HG03565 (cell line): Measurements from ENCODE around the gene WFDC5.

Source experiments
- ATAC-seq: cut with Tn5 transposase; IDR thresholded peaks from one replicate; pipeline ENCODE4 v1.9.1; 2021; ENCODE audit warnings: mild to moderate bottlenecking, moderate library complexity; ENCODE audit not compliant: unreplicated experiment

Gene WFDC5

GRCh38 chr20:45115829-45116228, 855 bp upstream of the WFDC5 start:
- ATAC-seq, result no peak

DNA sequence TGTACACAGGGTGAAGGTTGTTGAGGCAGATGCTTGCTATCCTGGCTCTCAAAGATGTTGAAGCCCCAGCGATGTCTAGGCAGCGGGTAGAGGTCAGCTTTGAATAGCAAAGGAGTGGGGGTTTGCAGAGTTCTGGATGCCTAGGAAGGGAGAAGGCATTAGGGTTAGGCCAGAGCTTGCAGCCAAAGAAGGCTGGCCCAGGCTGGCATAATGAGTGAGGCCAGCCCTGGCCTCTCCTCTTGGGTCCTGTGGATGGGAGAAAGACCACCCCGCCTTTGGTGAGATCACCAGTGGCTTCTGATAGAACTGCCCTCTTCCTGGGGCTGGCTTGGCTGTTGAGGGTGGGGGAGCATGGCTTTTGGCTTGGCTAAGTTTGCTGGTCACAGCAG, 406 bp upstream of the WFDC5 start:
- ATAC-seq, result no peak

- ATAC-seq, result no peak
These were observed 1.1 kb downstream of the WFDC5 start for GRCh38 chr20:45113865-45114264.

DNA sequence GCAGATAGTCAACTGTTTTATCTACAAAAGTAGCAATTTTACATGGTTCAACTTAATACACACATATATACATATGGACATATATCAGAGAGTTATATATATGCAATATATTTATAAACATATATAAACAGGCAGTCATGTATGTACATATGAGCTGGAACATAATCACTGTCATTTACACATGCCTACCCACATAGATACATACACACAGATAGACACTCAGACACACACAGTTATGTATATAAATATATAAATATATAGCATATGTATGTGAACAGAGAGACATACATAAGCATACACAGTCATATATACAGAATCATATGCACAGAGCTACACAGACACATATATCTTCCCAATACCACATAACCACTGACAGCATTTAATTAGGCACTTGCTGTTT, 2.2 kb downstream of the WFDC5 start:
- no peak for ATAC-seq

GRCh38 chr20:45111799-45112471, 3.0 kb downstream of the WFDC5 start:
- no peak for ATAC-seq

DNA sequence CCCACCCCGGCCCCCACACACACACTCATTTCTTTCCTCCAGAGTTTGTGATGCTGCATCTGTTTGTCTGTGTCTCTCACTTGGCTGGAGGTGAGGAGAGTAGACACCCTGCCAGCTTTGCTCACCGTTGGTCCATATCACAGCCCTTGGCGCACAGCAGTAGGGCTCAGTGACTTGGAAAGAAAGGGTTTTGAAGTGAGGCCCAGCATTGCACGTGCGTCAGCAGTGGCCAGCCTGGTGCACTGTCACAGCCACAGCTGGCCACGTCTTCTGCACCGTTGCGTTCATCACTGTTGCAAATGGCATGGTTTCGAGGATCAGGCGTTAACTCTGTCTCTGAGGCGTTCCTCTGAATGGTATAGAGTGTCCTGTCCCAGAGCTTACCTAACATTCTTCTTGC, 3.7 kb downstream of the WFDC5 start:
- ATAC-seq, result no peak

- ATAC-seq, result no peak
These were observed 4.7 kb downstream of the WFDC5 start for GRCh38 chr20:45110301-45110700.

DNA sequence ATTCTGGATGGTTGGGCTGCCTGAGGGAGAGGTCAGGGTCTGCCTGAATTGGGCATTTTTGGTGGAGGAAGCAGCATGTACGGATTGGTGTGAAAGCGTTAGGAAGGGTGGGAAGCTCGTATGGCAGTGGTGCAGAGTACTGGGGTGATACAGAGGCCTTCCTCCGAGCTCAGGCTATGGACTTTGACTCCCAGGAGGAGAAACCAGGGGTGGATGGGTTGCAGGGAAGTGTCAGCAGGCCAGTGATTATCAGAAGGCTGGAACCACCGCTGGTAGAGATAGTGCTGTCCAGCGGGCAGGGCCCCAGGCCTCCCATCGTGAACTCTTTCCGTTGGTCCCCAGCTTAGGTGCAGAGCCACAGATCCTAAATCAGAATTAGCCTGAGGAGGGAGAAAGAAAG, 5.3 kb downstream of the WFDC5 start:
- no peak for ATAC-seq

- ATAC-seq, result no peak
These were observed 9.7 kb downstream of the WFDC5 start for GRCh38 chr20:45105317-45105716.

DNA sequence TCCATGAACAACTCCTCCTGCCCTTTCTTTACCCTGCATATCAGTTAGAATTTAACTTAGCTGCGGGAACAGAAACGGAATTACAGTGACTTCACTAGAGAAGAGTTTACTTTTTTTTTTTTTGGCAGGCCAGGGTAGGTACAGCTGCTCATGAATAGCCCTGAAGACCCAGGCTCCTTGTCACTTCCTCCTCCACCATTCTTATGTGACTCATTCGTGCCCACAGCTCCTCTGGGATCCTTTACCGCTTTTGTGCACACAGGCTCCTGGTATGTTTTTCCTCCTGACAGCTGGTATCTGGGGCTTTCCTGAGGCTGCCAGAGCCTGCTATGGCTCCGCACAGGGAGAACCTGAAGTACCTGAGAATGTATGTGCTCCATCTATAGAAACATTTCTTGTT, 10.2 kb downstream of the WFDC5 start:
- no peak for ATAC-seq

GRCh38 chr20:45103072-45103471, 11.9 kb downstream of the WFDC5 start:
- no peak for ATAC-seq

DNA sequence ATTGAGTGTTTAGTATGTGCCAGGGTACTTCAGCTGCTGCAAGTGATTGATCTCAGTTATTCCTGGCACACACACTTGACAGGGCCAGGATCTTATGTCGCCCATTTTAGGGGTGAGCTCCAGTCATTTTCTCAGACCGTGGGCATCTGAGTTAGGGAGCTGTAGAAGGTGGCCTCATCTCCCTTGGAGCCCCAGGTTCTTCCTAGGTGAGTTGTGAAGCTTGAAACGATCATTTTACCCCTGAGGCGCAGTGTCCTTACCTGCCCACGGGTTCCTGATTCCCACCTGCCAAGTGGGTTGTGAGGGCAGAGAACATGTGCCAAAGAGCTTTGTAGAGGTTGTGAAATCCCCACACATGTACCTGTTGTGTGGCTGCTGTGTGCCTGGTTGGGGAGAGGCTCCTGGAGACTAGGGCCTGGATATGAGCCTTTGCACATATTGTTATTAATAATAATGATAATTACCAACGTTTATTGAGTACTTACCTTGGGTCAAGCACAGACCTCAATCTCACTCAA, 13.6 kb downstream of the WFDC5 start:
- no peak for ATAC-seq

DNA sequence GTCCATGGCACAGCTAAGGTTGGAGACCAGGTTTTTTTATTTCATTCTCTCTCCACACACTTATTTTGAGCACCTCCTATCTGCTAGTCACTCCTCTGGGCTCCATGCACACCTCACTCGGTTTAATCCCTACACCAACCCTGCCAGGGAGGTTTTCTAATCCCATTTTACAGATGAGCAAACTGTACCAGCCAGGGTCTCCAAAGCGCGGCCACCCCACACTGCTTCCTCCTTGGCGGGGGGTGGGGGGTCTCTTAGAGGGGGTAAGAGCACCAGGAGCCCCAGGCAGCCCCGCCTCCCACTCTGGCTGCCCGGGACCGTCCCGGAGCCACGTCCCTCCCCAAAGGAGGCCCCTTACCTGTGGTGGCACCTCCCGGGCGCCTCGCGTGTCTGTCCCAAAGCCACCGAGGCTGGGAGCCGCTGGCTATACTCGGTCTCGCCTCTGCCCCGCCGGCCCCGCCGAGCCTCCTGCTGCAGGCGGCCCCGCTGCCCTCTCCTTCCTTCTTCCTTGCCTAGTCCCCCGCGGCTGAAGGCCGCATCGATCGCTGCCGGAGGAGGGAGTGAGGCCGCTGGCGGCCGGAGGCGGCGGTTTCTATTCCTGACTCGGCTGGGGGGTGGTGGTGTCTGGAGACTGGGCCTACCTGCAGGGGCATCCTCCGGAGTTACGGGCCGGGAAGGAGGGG, 14.3 kb downstream of the WFDC5 start, which contains the start of gene KCNS1:
Gene KCNS1 (minus strand): TSS at position 565 of the 683 bp plus-strand sequence. CDS start 1,891 bp downstream, outside the sequence.
- ATAC-seq, result no peak

GRCh38 chr20:45098103-45098773, 16.7 kb downstream of the WFDC5 start:
- ATAC-seq, result no peak

DNA sequence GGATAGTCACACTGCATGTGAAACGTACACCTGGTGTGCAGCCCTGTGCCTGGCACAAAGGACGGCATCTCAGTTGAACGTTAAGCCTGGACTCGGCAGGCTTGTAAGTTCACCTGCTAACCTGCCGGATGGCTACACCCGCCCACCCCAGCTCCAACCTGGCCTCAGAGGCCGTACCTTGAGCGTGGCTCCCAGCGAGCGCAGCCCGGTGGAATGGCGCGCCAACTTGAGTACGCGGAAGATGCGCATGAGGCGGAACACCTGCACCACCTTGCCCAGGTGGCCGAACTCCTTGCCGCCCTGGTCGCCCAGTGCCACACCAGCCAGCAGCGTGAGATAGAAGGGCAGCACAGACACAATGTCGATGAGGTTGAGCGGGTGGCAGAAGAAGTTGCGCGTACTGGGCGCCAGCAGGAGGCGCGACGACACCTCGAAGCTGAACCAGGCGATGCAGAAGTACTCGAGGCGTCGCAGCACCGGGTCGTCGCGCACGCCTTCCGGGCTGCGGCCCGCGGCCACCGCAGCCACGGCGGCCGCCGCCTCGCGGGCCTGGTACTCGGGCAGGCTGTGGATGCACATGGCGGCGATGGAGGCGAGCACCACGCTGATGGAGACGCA, 17.4 kb downstream of the WFDC5 start:
- no peak for ATAC-seq

GRCh38 chr20:45096781-45097180, 18.2 kb downstream of the WFDC5 start:
- no peak for ATAC-seq

DNA sequence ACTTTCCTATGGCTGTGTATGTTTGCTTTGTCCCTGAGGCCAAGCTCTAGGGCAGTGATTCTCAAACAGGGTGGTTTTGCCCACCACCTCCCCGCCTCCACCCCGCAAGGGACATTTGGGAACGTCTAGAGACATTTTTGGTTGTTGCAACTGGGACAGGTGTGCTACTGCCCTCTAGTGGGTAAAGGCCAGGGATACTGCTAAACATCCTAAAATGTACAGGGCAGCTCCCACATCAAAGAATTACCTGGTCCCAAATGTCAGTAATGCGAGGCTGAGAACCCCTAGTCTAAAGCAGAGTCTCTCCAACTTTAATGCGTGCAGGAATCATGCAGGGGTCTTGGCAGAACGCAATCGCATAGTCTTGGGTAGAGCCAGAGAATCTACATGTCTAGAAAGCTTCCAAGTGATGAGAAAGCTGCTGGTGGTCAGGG, 19.2 kb downstream of the WFDC5 start:
- no peak for ATAC-seq

DNA sequence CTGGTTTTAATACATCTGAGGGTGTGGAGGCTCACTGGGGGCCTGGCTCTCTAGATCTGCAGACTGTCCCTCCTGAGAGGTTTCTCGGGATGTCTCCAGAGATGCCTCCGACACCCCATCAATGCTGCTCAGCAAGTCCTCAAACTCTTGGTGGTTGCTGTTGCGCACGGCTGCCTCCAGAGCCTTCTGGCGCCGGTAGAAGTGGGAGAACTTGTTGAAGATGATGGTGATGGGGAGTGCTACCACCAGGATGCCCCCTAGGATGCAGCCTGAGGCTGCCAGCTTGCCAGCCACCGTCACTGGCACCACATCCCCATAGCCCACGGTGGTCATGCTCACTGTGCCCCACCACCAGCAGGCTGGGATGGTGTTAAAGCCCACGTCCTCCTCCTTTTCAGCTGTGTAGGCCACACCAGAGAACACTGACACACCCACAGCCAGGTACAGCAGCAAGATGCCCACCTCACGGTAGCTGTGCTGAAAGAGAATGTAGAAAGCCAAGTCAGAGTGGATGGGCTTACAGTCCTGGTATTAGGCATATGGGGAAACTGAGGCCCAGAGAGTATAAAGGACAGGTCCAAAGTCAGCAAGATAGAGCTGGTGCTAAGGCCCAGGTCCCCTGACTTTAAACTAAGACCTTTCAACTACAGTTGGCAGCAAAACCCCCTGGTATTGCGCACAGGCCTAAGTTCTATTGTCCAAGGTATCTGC, 20.0 kb downstream of the WFDC5 start:
- no peak for ATAC-seq

GRCh38 chr20:45094201-45094600, 20.8 kb downstream of the WFDC5 start:
- no peak for ATAC-seq

DNA sequence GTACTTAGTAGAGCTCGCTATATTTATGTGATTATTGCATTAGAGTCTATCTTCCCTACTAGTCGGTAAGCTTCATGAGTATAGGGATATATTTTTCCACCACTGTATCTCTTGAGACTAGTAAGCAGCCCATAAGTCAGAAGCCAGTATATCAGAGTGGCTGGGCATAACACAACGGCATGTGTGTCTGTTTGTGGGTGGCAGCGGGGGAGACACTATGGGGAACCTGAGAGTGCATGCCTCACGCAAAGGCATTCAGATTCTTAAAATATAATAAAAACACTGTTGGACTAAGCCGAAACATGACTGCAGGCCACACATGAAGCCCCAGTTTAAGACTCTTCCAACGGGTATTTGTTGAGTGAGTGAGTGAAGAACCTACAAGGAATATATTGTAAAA, 22.1 kb downstream of the WFDC5 start:
- ATAC-seq, result no peak

DNA sequence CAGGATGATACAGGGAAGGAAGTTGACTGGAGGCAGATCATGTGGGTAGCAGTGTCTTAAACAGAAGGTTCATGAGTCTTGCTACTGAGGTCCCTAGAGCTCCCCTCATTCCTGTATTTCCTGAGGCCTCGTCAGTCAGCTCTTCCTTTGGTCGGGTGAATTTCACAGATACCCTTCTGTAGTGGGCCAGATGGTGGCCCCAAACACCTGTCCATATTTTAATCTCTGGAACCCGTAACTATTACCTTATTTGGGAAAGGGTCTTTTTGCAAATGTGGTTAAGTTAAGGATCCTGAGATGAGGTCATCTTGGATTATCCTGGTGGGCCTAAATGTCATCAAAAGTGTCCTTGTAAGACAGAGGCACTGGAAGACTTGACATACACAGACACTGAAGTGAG, 23.6 kb downstream of the WFDC5 start:
- ATAC-seq, result no peak
